ENCODE data around the gene ESCO1. TPM values are rescaled to one million over a fixed set of nuclear protein-coding genes. Genes with fewer than 3 reads are reported as not detected.

The ESCO1 gene
- total and polyA plus RNA-seq, 2 of the 4 experiments (the other 2 are of a cell fraction): 3.1 to 4.5 TPM

DNA sequence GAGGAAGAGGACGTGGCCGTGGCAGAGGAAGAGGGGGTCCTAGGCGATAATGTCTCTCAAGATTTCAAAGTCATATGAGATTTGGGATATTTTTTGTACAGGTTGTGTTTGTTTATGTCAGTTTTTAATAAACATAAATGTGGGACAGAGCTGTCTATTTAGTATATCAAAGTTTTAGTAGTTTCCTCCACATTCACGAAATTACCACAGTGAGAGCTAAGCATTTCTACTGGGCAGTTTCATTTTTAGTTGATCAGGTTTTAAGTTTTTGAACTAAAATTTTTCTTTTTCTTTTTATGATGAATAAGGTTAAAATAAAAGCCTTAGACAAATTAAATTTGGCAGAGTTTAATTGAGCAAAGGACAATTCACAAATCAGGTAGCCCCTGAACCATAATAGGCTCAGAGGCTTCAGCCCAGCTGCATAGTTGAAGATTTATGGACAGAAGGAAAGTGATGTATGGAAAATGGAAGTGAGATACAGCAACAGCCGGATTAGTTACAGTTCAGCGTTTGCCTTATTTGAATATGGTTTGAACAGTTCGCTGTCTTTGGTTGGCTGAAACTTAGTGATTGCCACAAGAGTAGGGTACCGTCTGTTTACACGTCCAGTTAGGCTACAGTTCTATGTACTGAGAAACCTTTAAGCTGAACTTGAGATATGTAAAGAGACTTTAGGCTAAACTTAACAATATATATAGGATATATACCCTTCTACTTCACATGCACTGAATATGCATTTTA is 28.8 kb upstream of the ESCO1 start:
- H3K9ac ChIP-seq (ENCODE audit: low read depth, low read length): no peak overlapping the region
- no peak overlapping the region for H3K4me2 ChIP-seq (ENCODE audit: low read depth, low read length)
- H3K4ac ChIP-seq (ENCODE audit: low read depth, low read length): no peak overlapping the region
- H3K9me1 ChIP-seq (ENCODE audit: insufficient read depth, low read length): no peaks in the 10 kb centered on the region
- no peak overlapping the region for H3K27ac ChIP-seq (ENCODE audit: insufficient read depth, low read length)
- H3K36me3 ChIP-seq (ENCODE audit: control insufficient read depth, insufficient read depth, low read length): peaks cover 27% of the 10 kb centered on the region
- ATAC-seq (ENCODE audit: low read depth): no peak
- CTCF ChIA-PET: interaction anchor here (1.1 kb wide), 1 partner anchor 34 kb away, joined by 3 read pairs; no protein-coding TSS in a partner anchor
- no peak overlapping the region for H2BK5ac ChIP-seq (ENCODE audit: low read depth, low read length, poor library complexity, severe bottlenecking)
- DNase-seq: no peak
- dilution Hi-C loops (cut with HindIII; ENCODE audit: low sequenced_read_pairs, unreplicated experiment): no loop called here
- H2AK5ac ChIP-seq (ENCODE audit: low read depth, low read length): no peak overlapping the region
- H2BK20ac ChIP-seq (ENCODE audit: low read depth, low read length): no peak overlapping the region
- no peak overlapping the region for H3K4me3 ChIP-seq (ENCODE audit: insufficient read depth, low read depth, low read length)
- no peak overlapping the region for H4K8ac ChIP-seq (ENCODE audit: low read depth in 2 of 2, low read length in 2 of 2)
- H3K27me3 ChIP-seq (ENCODE audit: control insufficient read depth, insufficient read depth, low read length): no peaks in the 10 kb centered on the region
- WGBS, 2 experiments (ENCODE audit: extremely low coverage in 2 of 2, insufficient read length in 1 of 2): 100% methylated on average over 1 of the region's 9 CpGs; no CpG with 5 or more reads in 1 of the 2 experiments
- H2BK15ac ChIP-seq (ENCODE audit: low read depth, low read length): no peak overlapping the region
- peaks cover 6% of the 10 kb centered on the region for H4K20me1 ChIP-seq (ENCODE audit: insufficient read depth, low read length)
- H2AFZ ChIP-seq (replicated peaks; ENCODE audit: low read length, poor library complexity): no peak overlapping the region
- TF ChIP-seq SMC3 (IDR thresholded peaks at IDR 0.05; ENCODE audit: low read depth, low read length): no peak
- no peak for TF ChIP-seq MAFK (IDR thresholded peaks at IDR 0.05; ENCODE audit: low read depth, low read length)
- TF ChIP-seq USF2 (IDR thresholded peaks at IDR 0.05; ENCODE audit: low read depth, low read length): no peak
- no peak for TF ChIP-seq CEBPB (IDR thresholded peaks at IDR 0.05; ENCODE audit: low read depth, low read length)
- TF ChIP-seq MAZ (IDR thresholded peaks at IDR 0.05; ENCODE audit: borderline replicate concordance, low read depth, low read length): no peak
- TF ChIP-seq RAD21 (IDR thresholded peaks at IDR 0.05; ENCODE audit: low read length): no peak
- TF ChIP-seq CTCF (conservative IDR thresholded peaks at IDR 0.05; ENCODE audit: low read depth, low read length): no peak
- no peak for TF ChIP-seq RCOR1 (IDR thresholded peaks at IDR 0.05; ENCODE audit: insufficient replicate concordance, low read length)
- no peak for TF ChIP-seq ELK1 (IDR thresholded peaks at IDR 0.05; ENCODE audit: borderline replicate concordance, low read depth, low read length)
- no peak for TF ChIP-seq MXI1 (IDR thresholded peaks at IDR 0.05; ENCODE audit: borderline replicate concordance, low read depth, low read length)
- no peak for TF ChIP-seq BHLHE40 (IDR thresholded peaks at IDR 0.05; ENCODE audit: low read depth, low read length)
- no peak for TF ChIP-seq FOS (IDR thresholded peaks at IDR 0.05; ENCODE audit: low read depth, low read length)
- no peak for TF ChIP-seq RFX5 (IDR thresholded peaks at IDR 0.05; ENCODE audit: low read depth, low read length)
- no peak for TF ChIP-seq POLR2A (IDR thresholded peaks at IDR 0.05; ENCODE audit: low read depth, low read length)
- no peak for TF ChIP-seq CHD1 (IDR thresholded peaks at IDR 0.05; ENCODE audit: low read depth, low read length)
- no peak for TF ChIP-seq NFE2L2 (IDR thresholded peaks at IDR 0.05; ENCODE audit: low read depth, low read length)
- BruUV-seq (replicated peaks): no TSS peak
- H3K18ac ChIP-seq (ENCODE audit: low read depth, low read length): no peak overlapping the region
- H3K14ac ChIP-seq (replicated peaks; ENCODE audit: low read depth, low read length): no peak overlapping the region
- POLR2A ChIA-PET (ENCODE audit: unreplicated experiment): no interaction called here
- no peak overlapping the region for H2BK120ac ChIP-seq (ENCODE audit: low read depth, low read length)
- H3K79me1 ChIP-seq (ENCODE audit: low read depth in 1 of 2, low read length in 2 of 2): peaks cover 19% of the 10 kb centered on the region in 2 experiments; a peak in 3 of 4 replicates
- H2AK9ac ChIP-seq (replicated peaks; ENCODE audit: low read depth, low read length, poor library complexity): no peak overlapping the region
- H3K23ac ChIP-seq (ENCODE audit: low read depth, low read length): no peak overlapping the region
- no peak overlapping the region for H4K91ac ChIP-seq (ENCODE audit: insufficient read depth, low read depth, low read length)
- H4K5ac ChIP-seq (ENCODE audit: low read depth, low read length): no peak overlapping the region
- H3K56ac ChIP-seq (ENCODE audit: extremely low read depth, insufficient read depth, low read length): no peak overlapping the region
- in situ Hi-C loops (cut with MboI; ENCODE audit: low sequenced_read_pairs): no loop called here
- intact Hi-C loops (cut with micrococcal nuclease): no loop called here
- H3K4me1 ChIP-seq (ENCODE audit: control insufficient read depth, insufficient read depth, low read length): no peaks in the 10 kb centered on the region
- H3K9me3 ChIP-seq (ENCODE audit: control insufficient read depth, insufficient read depth, low read length): no peaks in the 10 kb centered on the region

All from IMR-90 (cell line).